ENCODE results near the gene SCUBE2.

- TF ChIP-seq TEAD4 (CRISPR knock-in tag; IDR thresholded peaks at IDR 0.05) (no peak), CREM (CRISPR knock-in tag; IDR thresholded peaks at IDR 0.05) (no peak), MLX (CRISPR knock-in tag; IDR thresholded peaks at IDR 0.05) (no peak), ATF3 (CRISPR knock-in tag; conservative IDR thresholded peaks at IDR 0.05) (no peak), ZBTB21 (CRISPR knock-in tag; IDR thresholded peaks at IDR 0.05; ENCODE audit: borderline replicate concordance) (no peak), E2F4 (CRISPR knock-in tag; IDR thresholded peaks at IDR 0.05; ENCODE audit: borderline replicate concordance, low read depth) (no peak), NR1H2 (CRISPR knock-in tag; IDR thresholded peaks at IDR 0.05) (no peak), E2F5 (CRISPR knock-in tag; IDR thresholded peaks at IDR 0.05) (no peak), TCF7 (CRISPR knock-in tag; IDR thresholded peaks at IDR 0.05; ENCODE audit: low read depth) (no peak), FOXJ3 (CRISPR knock-in tag; IDR thresholded peaks at IDR 0.05; ENCODE audit: borderline replicate concordance) (no peak)
- TF ChIP-seq, protein P1, sequence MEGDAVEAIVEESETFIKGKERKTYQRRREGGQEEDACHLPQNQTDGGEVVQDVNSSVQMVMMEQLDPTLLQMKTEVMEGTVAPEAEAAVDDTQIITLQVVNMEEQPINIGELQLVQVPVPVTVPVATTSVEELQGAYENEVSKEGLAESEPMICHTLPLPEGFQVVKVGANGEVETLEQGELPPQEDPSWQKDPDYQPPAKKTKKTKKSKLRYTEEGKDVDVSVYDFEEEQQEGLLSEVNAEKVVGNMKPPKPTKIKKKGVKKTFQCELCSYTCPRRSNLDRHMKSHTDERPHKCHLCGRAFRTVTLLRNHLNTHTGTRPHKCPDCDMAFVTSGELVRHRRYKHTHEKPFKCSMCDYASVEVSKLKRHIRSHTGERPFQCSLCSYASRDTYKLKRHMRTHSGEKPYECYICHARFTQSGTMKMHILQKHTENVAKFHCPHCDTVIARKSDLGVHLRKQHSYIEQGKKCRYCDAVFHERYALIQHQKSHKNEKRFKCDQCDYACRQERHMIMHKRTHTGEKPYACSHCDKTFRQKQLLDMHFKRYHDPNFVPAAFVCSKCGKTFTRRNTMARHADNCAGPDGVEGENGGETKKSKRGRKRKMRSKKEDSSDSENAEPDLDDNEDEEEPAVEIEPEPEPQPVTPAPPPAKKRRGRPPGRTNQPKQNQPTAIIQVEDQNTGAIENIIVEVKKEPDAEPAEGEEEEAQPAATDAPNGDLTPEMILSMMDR (IDR thresholded peaks at IDR 0.05) = no peak
- TF ChIP-seq, protein P2, sequence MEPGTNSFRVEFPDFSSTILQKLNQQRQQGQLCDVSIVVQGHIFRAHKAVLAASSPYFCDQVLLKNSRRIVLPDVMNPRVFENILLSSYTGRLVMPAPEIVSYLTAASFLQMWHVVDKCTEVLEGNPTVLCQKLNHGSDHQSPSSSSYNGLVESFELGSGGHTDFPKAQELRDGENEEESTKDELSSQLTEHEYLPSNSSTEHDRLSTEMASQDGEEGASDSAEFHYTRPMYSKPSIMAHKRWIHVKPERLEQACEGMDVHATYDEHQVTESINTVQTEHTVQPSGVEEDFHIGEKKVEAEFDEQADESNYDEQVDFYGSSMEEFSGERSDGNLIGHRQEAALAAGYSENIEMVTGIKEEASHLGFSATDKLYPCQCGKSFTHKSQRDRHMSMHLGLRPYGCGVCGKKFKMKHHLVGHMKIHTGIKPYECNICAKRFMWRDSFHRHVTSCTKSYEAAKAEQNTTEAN (CRISPR knock-in tag; IDR thresholded peaks at IDR 0.05) = no peak
These were observed 18.7 kb upstream of the SCUBE2 start for GRCh38 chr11:9109858-9110731.

All from WTC11 (cell line).